GM12865 (cell line): ENCODE results near the gene DPP6.

Experiments
- DNase-seq: peaks from one replicate; pipeline ENCODE4 v3.0.0; 2010; ENCODE audit warnings: low read depth
- H3K4me3 ChIP-seq: 2 replicates; pipeline ENCODE4 v1.5.1; 2011; ENCODE audit warnings: mild to moderate bottlenecking, low read depth, low read length, control low read depth
- CTCF ChIP-seq: IDR thresholded peaks from 2 replicates; pipeline ENCODE4 v1.5.1; 2011; ENCODE audit warnings: low read length, control low read depth, low read depth, inconsistent platforms; ENCODE audit not compliant: insufficient read depth; ENCODE audit errors: missing control alignments

The DPP6 gene

GRCh38 chr7:154484943-154485342 lies 432.7 kb downstream of the DPP6 start:
- no peak overlapping the region for H3K4me3 ChIP-seq
- no peak for TF ChIP-seq CTCF
- DNase-seq = no peak

GRCh38 chr7:154489897-154490296 lies 437.7 kb downstream of the DPP6 start:
- DNase-seq = no peak
- TF ChIP-seq CTCF = no peak
- no peak overlapping the region for H3K4me3 ChIP-seq

- TF ChIP-seq CTCF = no peak
- H3K4me3 ChIP-seq = no peak overlapping the region
- no peak for DNase-seq
Measured at GRCh38 chr7:154493594-154493993, 441.4 kb downstream of the DPP6 start.

GRCh38 chr7:154497751-154498150 lies 445.6 kb downstream of the DPP6 start:
- DNase-seq = no peak
- no peak for TF ChIP-seq CTCF
- no peak overlapping the region for H3K4me3 ChIP-seq

- DNase-seq = peak; percentile 45
- no peak overlapping the region for H3K4me3 ChIP-seq
- TF ChIP-seq CTCF = peak; percentile 34
Measured at GRCh38 chr7:154503962-154504550, 451.9 kb downstream of the DPP6 start.

- no peak overlapping the region for H3K4me3 ChIP-seq
- no peak for DNase-seq
- no peak for TF ChIP-seq CTCF
Measured at GRCh38 chr7:154504918-154505317, 452.7 kb downstream of the DPP6 start.

- TF ChIP-seq CTCF = no peak
- no peak for DNase-seq
- H3K4me3 ChIP-seq = no peak overlapping the region
Measured at GRCh38 chr7:154505362-154505761, 453.2 kb downstream of the DPP6 start.
